Upper lobe of left lung (tissue), 6 donors: ENCODE measurements around the gene BMPR1B. TPM values are rescaled to one million over a fixed set of nuclear protein-coding genes. Genes with fewer than 3 reads are reported as not detected.
"Not testable (repeated sequence)": the region's sequence is repeated elsewhere in the genome, so short reads cannot be mapped to it uniquely, and the experiment has no call there.

ENCODE experiments used
- ATAC-seq, 2 donors: fragments of 200-7000 bp; cut with Tn5 transposase; one replicate each; pipeline ENCODE4 v1.9.1; 2022; ENCODE audit warnings: mild to moderate bottlenecking in 2 of 2, moderate library complexity in 2 of 2; ENCODE audit not compliant: low FRiP score in 2 of 2
- DNase-seq, 2 donors: peaks; one replicate each; pipeline ENCODE4 v3.0.0-alpha.2; 2019 to 2020
- H3K27ac ChIP-seq, 4 donors: fragments of 200-600 bp; sonication (generic); one replicate each; pipeline ENCODE4 v1.5.1; 2016 to 2019
- H3K27me3 ChIP-seq, 4 donors: fragments of 200-600 bp; sonication (generic); one replicate each; pipeline ENCODE4 v1.5.1; 2017 to 2019
- H3K36me3 ChIP-seq, 4 donors: fragments of 200-600 bp; sonication (generic); one replicate each; pipeline ENCODE4 v1.5.1; 2016 to 2019
- H3K4me1 ChIP-seq, 4 donors: fragments of 200-600 bp; sonication (generic); one replicate each; pipeline ENCODE4 v1.5.1; 2018 to 2019
- H3K4me3 ChIP-seq, 4 donors: fragments of 200-600 bp; sonication (generic); one replicate each; pipeline ENCODE4 v1.5.1; 2017 to 2019; ENCODE audit warnings: mild to moderate bottlenecking in 2 of 4, moderate library complexity in 1 of 4
- H3K9me3 ChIP-seq, 4 donors: fragments of 200-600 bp; sonication (generic); one replicate each; pipeline ENCODE4 v1.5.1; 2018 to 2019
- CTCF ChIP-seq, 6 experiments: fragments of 450-650 bp in 4 of 6; fragments of 200-600 bp in 2 of 6; sonication (generic) in 2 of 6; IDR thresholded peaks; one replicate each; pipeline ENCODE4 v1.5.1; 2016 to 2019; ENCODE audit warnings: antibody characterized with exemption in 6 of 6
- EP300 ChIP-seq, 4 donors: sonication (generic); formaldehyde crosslinking; IDR thresholded peaks; one replicate each; pipeline ENCODE4 v1.5.1; 2017; ENCODE audit warnings: antibody characterized with exemption in 4 of 4, control low read depth in 2 of 4
- POLR2A ChIP-seq, 4 donors: fragments of 450-650 bp; IDR thresholded peaks; one replicate each; pipeline ENCODE4 v1.5.1; 2016 to 2017; ENCODE audit warnings: antibody characterized with exemption in 4 of 4, mild to moderate bottlenecking in 2 of 4
- POLR2AphosphoS5 ChIP-seq, 2 donors: sonication (generic); formaldehyde crosslinking; IDR thresholded peaks; one replicate each; pipeline ENCODE4 v1.5.1; 2017; ENCODE audit warnings: antibody characterized with exemption in 2 of 2
- WGBS, 2 donors: methylation state at CpG; one replicate each; pipeline ENCODE4 v1.1.5; 2017 to 2018; 5-methylcytosine and 5-hydroxymethylcytosine counted together
- total RNA-seq, 6 donors: library from RNA; depleted of rRNA in 4 of 6; stranded (reverse); fragments of >200 nt in 4 of 6; gene quantifications; one replicate each; pipeline versions ENCODE4 v1.1.0 to v1.2.1, GENCODE V29; 2016 to 2021
- donor health status: DM: no; HTN: no; CAD: no; lungs with moderate emphysema.
- donor health status: DM: no; HTN: yes; CAD: no; lungs with severe emphysema.

Gene BMPR1B
- total RNA-seq, 6 donors from 2014 or later: 0.78 to 7.7 (median 3.5) TPM

DNA sequence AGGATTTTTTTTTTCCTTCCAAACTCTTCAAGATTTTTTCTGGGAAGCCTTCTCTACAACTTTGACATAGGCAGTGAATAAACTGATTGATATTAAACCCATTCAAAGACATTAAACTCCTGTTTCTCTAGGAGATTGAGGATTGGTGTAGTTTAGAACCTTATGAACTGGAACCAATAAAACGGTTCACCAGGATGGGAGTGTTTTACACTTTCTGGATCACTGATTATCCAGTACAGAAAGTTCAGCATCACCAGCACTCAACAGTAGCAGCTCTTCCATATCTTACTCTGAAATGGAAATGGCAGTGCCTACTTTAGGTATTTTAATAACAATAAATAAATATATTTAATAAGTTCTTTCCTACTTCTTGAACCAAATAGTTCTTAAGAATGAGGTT lies 76.7 kb downstream of the BMPR1B start:
- WGBS, 2 donors: 85 to 96% methylated on average over 1 of the region's 1 CpG
- ATAC-seq: no peak

GRCh38 chr4:94841166-94841863 lies 83.6 kb downstream of the BMPR1B start:
- 83 to 93% methylated on average over 22 to 29 of the region's 29 CpGs for WGBS, 2 donors
- not testable (repeated sequence) for H3K27me3 ChIP-seq, H3K9me3 ChIP-seq, H3K4me3 ChIP-seq, H3K4me1 ChIP-seq, ATAC-seq, H3K27ac ChIP-seq, H3K36me3 ChIP-seq
- peak in 1 of 2 donors; percentile 28 for DNase-seq

More for the DNA sequence above, 76.7 kb downstream of the BMPR1B start:
- Histone ChIP-seq H3K36me3 (no peaks in the 10 kb centered on the region), H3K27ac (no peak overlapping the region), H3K4me1 (no peaks in the 10 kb centered on the region), H3K27me3 (no peaks in the 10 kb centered on the region), H3K9me3 (no peaks in the 10 kb centered on the region), H3K4me3 (no peak overlapping the region)
- no peak for DNase-seq
- TF ChIP-seq EP300 (IDR thresholded peaks at IDR 0.05): no peak
- TF ChIP-seq POLR2A (IDR thresholded peaks at IDR 0.05): no peak
- TF ChIP-seq CTCF (IDR thresholded peaks at IDR 0.05): no peak
- no peak for TF ChIP-seq POLR2AphosphoS5 (IDR thresholded peaks at IDR 0.05)

- no peaks in the 10 kb centered on the region for H3K27me3 ChIP-seq
- 31 to 84% methylated on average over 3 of the region's 3 CpGs for WGBS, 2 donors
- TF ChIP-seq CTCF (IDR thresholded peaks at IDR 0.05): no peak
- no peak for TF ChIP-seq POLR2AphosphoS5 (IDR thresholded peaks at IDR 0.05)
- TF ChIP-seq EP300 (IDR thresholded peaks at IDR 0.05): no peak
- no peak for TF ChIP-seq POLR2A (IDR thresholded peaks at IDR 0.05)
- H3K36me3 ChIP-seq: no peaks in the 10 kb centered on the region
- H3K27ac ChIP-seq: no peak overlapping the region
- H3K4me1 ChIP-seq: no peaks in the 10 kb centered on the region
- H3K9me3 ChIP-seq: peaks cover 0 to 6% (median 3%) of the 10 kb centered on the region in 4 donors
- DNase-seq (no peak), ATAC-seq (no peak)
- no peak overlapping the region for H3K4me3 ChIP-seq
Measured at GRCh38 chr4:94841864-94842221, 84.1 kb downstream of the BMPR1B start.

- TF ChIP-seq POLR2A (IDR thresholded peaks at IDR 0.05) (no peak), CTCF (IDR thresholded peaks at IDR 0.05) (no peak), EP300 (IDR thresholded peaks at IDR 0.05) (no peak), POLR2AphosphoS5 (IDR thresholded peaks at IDR 0.05) (no peak)
- Histone ChIP-seq H3K27me3 (no peaks in the 10 kb centered on the region), H3K4me1 (no peaks in the 10 kb centered on the region), H3K9me3 (peaks cover 0 to 6% (median 3%) of the 10 kb centered on the region in 4 donors), H3K36me3 (no peaks in the 10 kb centered on the region), H3K27ac (no peak overlapping the region), H3K4me3 (no peak overlapping the region)
- ATAC-seq (no peak), DNase-seq (no peak)
Measured at GRCh38 chr4:94843216-94843615, 85.5 kb downstream of the BMPR1B start.

GRCh38 chr4:94848326-94848725 lies 90.6 kb downstream of the BMPR1B start:
- no peak for DNase-seq
- 76 to 83% methylated on average over 3 of the region's 3 CpGs for WGBS, 2 donors
- Histone ChIP-seq H3K4me1 (no peaks in the 10 kb centered on the region), H3K27me3 (no peaks in the 10 kb centered on the region), H3K4me3 (no peak overlapping the region), H3K36me3 (no peaks in the 10 kb centered on the region), H3K9me3 (peaks cover 0 to 6% (median 3%) of the 10 kb centered on the region in 4 donors), H3K27ac (no peak overlapping the region)
- TF ChIP-seq POLR2AphosphoS5 (IDR thresholded peaks at IDR 0.05) (no peak), POLR2A (IDR thresholded peaks at IDR 0.05) (no peak), CTCF (IDR thresholded peaks at IDR 0.05) (no peak), EP300 (IDR thresholded peaks at IDR 0.05) (no peak)
- no peak for ATAC-seq
